Measurements from ENCODE around the gene URB1.

The URB1 gene

GRCh38 chr21:32308696-32309095, 84.1 kb downstream of the URB1 start:
- no peak overlapping the region for H3K9ac ChIP-seq (ENCODE audit: low read depth, low read length, poor library complexity)
- DNase-seq (ENCODE audit: low spot score) = no peak
- H3K4me2 ChIP-seq (ENCODE audit: insufficient read depth, low read length, poor library complexity, severe bottlenecking) = no peak overlapping the region
- WGBS, 2 donors (ENCODE audit: extremely low coverage in 2 of 2, insufficient read length in 2 of 2, insufficient replicate concordance in 1 of 2) = no CpG with 5 or more reads among the region's 10 CpGs
- H3K23ac ChIP-seq (ENCODE audit: low read depth, low read length, poor library complexity) = no peak overlapping the region
- no peak overlapping the region for H3K4ac ChIP-seq (ENCODE audit: low read length)
- H4K91ac ChIP-seq (ENCODE audit: low read depth, low read length, poor library complexity) = no peak overlapping the region
- H3K18ac ChIP-seq (ENCODE audit: low read length) = no peak overlapping the region
- H2AFZ ChIP-seq (ENCODE audit: low read length) = no peak overlapping the region
- peaks cover 5 to 42% of the 10 kb centered on the region in 2 donors for H3K36me3 ChIP-seq (replicated peaks in 1 of 2; ENCODE audit: control insufficient read depth in 2 of 2, insufficient read depth in 2 of 2, low read length in 2 of 2)
- no peak overlapping the region for H2BK120ac ChIP-seq (ENCODE audit: low read depth, low read length)
- H3K4me1 ChIP-seq (ENCODE audit: control insufficient read depth in 2 of 2, insufficient read depth in 1 of 2, low read depth in 1 of 2, low read length in 2 of 2) = peaks cover 0 to 3% of the 10 kb centered on the region in 2 donors
- no peak overlapping the region for H4K8ac ChIP-seq (ENCODE audit: low read depth, low read length)
- H3K27me3 ChIP-seq (ENCODE audit: control insufficient read depth in 3 of 3, insufficient read depth in 3 of 3, low read depth in 1 of 3, low read length in 3 of 3) = no peaks in the 10 kb centered on the region
- no peaks in the 10 kb centered on the region for H3K9me3 ChIP-seq (replicated peaks in 1 of 2; ENCODE audit: control insufficient read depth in 2 of 2, insufficient read depth in 1 of 2, low read depth in 1 of 2, low read length in 2 of 2)
- H2AK5ac ChIP-seq (ENCODE audit: low read depth, low read length) = no peak overlapping the region
- peaks cover 3% of the 10 kb centered on the region for H3K79me1 ChIP-seq (ENCODE audit: low read depth, low read length)
- H3K4me3 ChIP-seq (ENCODE audit: low read length in 2 of 2) = no peak overlapping the region
- no peak overlapping the region for H2BK12ac ChIP-seq (ENCODE audit: low read length)
- no peak overlapping the region for H3K14ac ChIP-seq (ENCODE audit: low read length)
- no peak overlapping the region for H2BK5ac ChIP-seq (ENCODE audit: low read length)
- H2BK15ac ChIP-seq (ENCODE audit: low read length) = no peak overlapping the region
- H3K27ac ChIP-seq (replicated peaks; ENCODE audit: low read length) = no peak overlapping the region

DNA sequence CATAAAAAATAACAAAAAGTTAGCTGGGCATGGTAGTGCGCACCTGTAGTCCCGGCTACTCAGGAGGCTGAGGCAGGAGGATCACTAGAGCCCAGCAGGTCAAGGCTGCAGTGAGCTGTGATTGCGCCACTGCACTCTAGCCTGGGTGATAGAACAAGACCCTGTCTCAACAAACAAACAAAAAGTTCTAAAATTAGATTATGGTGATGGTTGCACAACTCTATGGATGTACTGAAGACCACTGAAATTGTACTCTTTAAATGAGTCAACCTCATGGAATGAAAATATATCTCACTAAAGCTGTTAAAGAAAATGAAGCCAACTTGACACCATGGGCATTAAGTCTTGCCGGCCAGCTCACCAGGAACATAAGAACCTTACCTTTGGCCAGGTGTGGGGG, 85.1 kb downstream of the URB1 start:
- H2BK15ac ChIP-seq (ENCODE audit: low read length) = no peak overlapping the region
- no peak overlapping the region for H2AK5ac ChIP-seq (ENCODE audit: low read depth, low read length)
- H3K4me2 ChIP-seq (ENCODE audit: insufficient read depth, low read length, poor library complexity, severe bottlenecking) = no peak overlapping the region
- no peaks in the 10 kb centered on the region for H3K27me3 ChIP-seq (ENCODE audit: control insufficient read depth in 3 of 3, insufficient read depth in 3 of 3, low read depth in 1 of 3, low read length in 3 of 3)
- no peak overlapping the region for H2BK12ac ChIP-seq (ENCODE audit: low read length)
- no peak for DNase-seq (ENCODE audit: low spot score)
- H3K4me1 ChIP-seq (ENCODE audit: control insufficient read depth in 2 of 2, insufficient read depth in 1 of 2, low read depth in 1 of 2, low read length in 2 of 2) = peaks cover 0 to 3% of the 10 kb centered on the region in 2 donors
- no peak overlapping the region for H3K27ac ChIP-seq (replicated peaks; ENCODE audit: low read length)
- no peak overlapping the region for H3K4ac ChIP-seq (ENCODE audit: low read length)
- H2BK5ac ChIP-seq (ENCODE audit: low read length) = no peak overlapping the region
- H3K36me3 ChIP-seq (replicated peaks in 1 of 2; ENCODE audit: control insufficient read depth in 2 of 2, insufficient read depth in 2 of 2, low read length in 2 of 2) = peaks cover 5 to 32% of the 10 kb centered on the region in 2 donors
- H3K4me3 ChIP-seq (ENCODE audit: low read length in 2 of 2) = no peak overlapping the region
- no peak overlapping the region for H3K18ac ChIP-seq (ENCODE audit: low read length)
- no peak overlapping the region for H3K23ac ChIP-seq (ENCODE audit: low read depth, low read length, poor library complexity)
- H2BK120ac ChIP-seq (ENCODE audit: low read depth, low read length) = no peak overlapping the region
- no peak overlapping the region for H4K91ac ChIP-seq (ENCODE audit: low read depth, low read length, poor library complexity)
- H3K79me1 ChIP-seq (ENCODE audit: low read depth, low read length) = peaks cover 3% of the 10 kb centered on the region
- no peak overlapping the region for H3K14ac ChIP-seq (ENCODE audit: low read length)
- H3K9ac ChIP-seq (ENCODE audit: low read depth, low read length, poor library complexity) = no peak overlapping the region
- H2AFZ ChIP-seq (ENCODE audit: low read length) = no peak overlapping the region
- no peaks in the 10 kb centered on the region for H3K9me3 ChIP-seq (replicated peaks in 1 of 2; ENCODE audit: control insufficient read depth in 2 of 2, insufficient read depth in 1 of 2, low read depth in 1 of 2, low read length in 2 of 2)
- no CpG with 5 or more reads among the region's 4 CpGs for WGBS, 2 donors (ENCODE audit: extremely low coverage in 2 of 2, insufficient read length in 2 of 2, insufficient replicate concordance in 1 of 2)
- no peak overlapping the region for H4K8ac ChIP-seq (ENCODE audit: low read depth, low read length)

DNA sequence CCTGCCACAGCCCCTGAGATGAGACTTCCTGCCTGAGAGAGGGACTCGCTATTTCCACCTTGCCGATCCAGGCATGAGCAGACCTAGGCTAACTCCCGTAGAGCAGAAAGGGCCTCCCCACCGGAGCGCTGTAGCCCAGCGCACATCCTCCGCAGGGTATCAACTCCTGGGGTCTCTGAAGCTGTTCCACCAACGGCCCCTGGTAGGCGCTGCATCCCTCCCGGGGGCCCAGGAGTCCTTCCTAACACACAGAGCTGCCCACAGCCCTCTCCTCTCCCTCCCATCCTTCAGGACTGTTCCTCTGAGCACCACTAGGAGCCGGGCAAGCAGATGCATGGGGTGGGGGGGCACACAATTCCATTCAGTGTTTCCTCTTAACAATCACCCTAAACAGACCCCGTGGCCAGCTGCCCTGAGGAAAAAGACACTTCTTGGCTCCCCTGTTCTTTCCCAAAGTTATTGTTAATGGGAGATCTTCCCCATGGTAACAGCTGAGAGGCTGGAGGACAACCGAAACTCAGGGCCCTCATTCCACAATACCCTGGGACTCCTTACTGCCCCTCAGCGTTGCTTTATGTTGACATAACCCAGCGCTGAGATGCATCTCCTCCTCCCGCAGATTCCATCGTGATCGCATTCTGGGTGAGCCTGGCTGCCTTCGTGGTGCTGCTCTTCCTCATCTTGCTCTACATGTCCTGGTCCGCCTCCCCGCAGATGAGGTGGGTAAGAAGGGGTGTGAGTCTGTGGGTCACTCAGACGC, 86.6 kb downstream of the URB1 start:
- Histone ChIP-seq H3K18ac (ENCODE audit: low read length) (no peak overlapping the region), H2AK5ac (ENCODE audit: low read depth, low read length) (no peak overlapping the region), H2AFZ (ENCODE audit: low read length) (no peak overlapping the region), H2BK12ac (ENCODE audit: low read length) (no peak overlapping the region), H2BK15ac (ENCODE audit: low read length) (no peak overlapping the region), H2BK120ac (ENCODE audit: low read depth, low read length) (no peak overlapping the region), H3K14ac (ENCODE audit: low read length) (no peak overlapping the region), H3K4ac (ENCODE audit: low read length) (no peak overlapping the region), H3K4me3 (ENCODE audit: low read length in 2 of 2) (no peak overlapping the region), H3K27ac (replicated peaks; ENCODE audit: low read length) (no peak overlapping the region), H2BK5ac (ENCODE audit: low read length) (no peak overlapping the region), H3K79me1 (ENCODE audit: low read depth, low read length) (no peaks in the 10 kb centered on the region), H3K4me1 (ENCODE audit: control insufficient read depth in 2 of 2, insufficient read depth in 1 of 2, low read depth in 1 of 2, low read length in 2 of 2) (peaks cover 0 to 3% of the 10 kb centered on the region in 2 donors), H3K9me3 (replicated peaks in 1 of 2; ENCODE audit: control insufficient read depth in 2 of 2, insufficient read depth in 1 of 2, low read depth in 1 of 2, low read length in 2 of 2) (no peaks in the 10 kb centered on the region), H4K8ac (ENCODE audit: low read depth, low read length) (no peak overlapping the region), H3K23ac (ENCODE audit: low read depth, low read length, poor library complexity) (no peak overlapping the region), H3K36me3 (replicated peaks in 1 of 2; ENCODE audit: control insufficient read depth in 2 of 2, insufficient read depth in 2 of 2, low read length in 2 of 2) (peaks cover 0 to 22% of the 10 kb centered on the region in 2 donors), H4K91ac (ENCODE audit: low read depth, low read length, poor library complexity) (no peak overlapping the region), H3K4me2 (ENCODE audit: insufficient read depth, low read length, poor library complexity, severe bottlenecking) (peak overlapping the region; percentile 21), H3K9ac (ENCODE audit: low read depth, low read length, poor library complexity) (no peak overlapping the region), H3K27me3 (ENCODE audit: control insufficient read depth in 3 of 3, insufficient read depth in 3 of 3, low read depth in 1 of 3, low read length in 3 of 3) (no peaks in the 10 kb centered on the region)
- DNase-seq (ENCODE audit: low spot score) = peak; percentile 55
- no CpG with 5 or more reads among the region's 22 CpGs for WGBS, 2 donors (ENCODE audit: extremely low coverage in 2 of 2, insufficient read length in 2 of 2, insufficient replicate concordance in 1 of 2)

DNA sequence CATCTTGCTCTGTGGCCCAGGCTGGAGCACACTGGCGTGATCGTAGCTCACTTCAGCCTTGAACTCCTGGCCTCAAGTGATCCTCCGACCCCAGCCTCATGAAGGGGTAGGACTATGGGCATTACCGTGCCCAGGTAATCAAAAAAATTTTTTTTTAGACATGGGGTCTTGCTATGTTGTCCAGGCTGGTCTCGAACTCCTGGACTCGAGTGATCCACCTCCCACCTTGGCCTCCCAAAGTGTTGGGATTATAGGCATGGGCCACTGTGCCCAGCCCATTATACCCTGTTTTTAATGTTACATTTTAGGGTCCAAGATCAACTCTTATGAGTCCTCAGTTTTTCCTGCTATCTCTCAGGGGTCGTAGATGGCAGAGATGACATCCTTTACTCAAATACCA, 87.8 kb downstream of the URB1 start:
- no peak overlapping the region for H3K23ac ChIP-seq (ENCODE audit: low read depth, low read length, poor library complexity)
- H2AFZ ChIP-seq (ENCODE audit: low read length) = no peak overlapping the region
- peaks cover 2% of the 10 kb centered on the region for H3K79me1 ChIP-seq (ENCODE audit: low read depth, low read length)
- H3K14ac ChIP-seq (ENCODE audit: low read length) = no peak overlapping the region
- H3K36me3 ChIP-seq (replicated peaks in 1 of 2; ENCODE audit: control insufficient read depth in 2 of 2, insufficient read depth in 2 of 2, low read length in 2 of 2) = peaks cover 7 to 30% of the 10 kb centered on the region in 2 donors
- H4K8ac ChIP-seq (ENCODE audit: low read depth, low read length) = no peak overlapping the region
- no peak for DNase-seq (ENCODE audit: low spot score)
- H3K9ac ChIP-seq (ENCODE audit: low read depth, low read length, poor library complexity) = no peak overlapping the region
- no peak overlapping the region for H2AK5ac ChIP-seq (ENCODE audit: low read depth, low read length)
- peaks cover 0 to 3% of the 10 kb centered on the region in 2 donors for H3K4me1 ChIP-seq (ENCODE audit: control insufficient read depth in 2 of 2, insufficient read depth in 1 of 2, low read depth in 1 of 2, low read length in 2 of 2)
- H4K91ac ChIP-seq (ENCODE audit: low read depth, low read length, poor library complexity) = no peak overlapping the region
- no peak overlapping the region for H2BK120ac ChIP-seq (ENCODE audit: low read depth, low read length)
- H2BK12ac ChIP-seq (ENCODE audit: low read length) = no peak overlapping the region
- no CpG with 5 or more reads among the region's 7 CpGs for WGBS, 2 donors (ENCODE audit: extremely low coverage in 2 of 2, insufficient read length in 2 of 2, insufficient replicate concordance in 1 of 2)
- H3K4ac ChIP-seq (ENCODE audit: low read length) = no peak overlapping the region
- H3K9me3 ChIP-seq (replicated peaks in 1 of 2; ENCODE audit: control insufficient read depth in 2 of 2, insufficient read depth in 1 of 2, low read depth in 1 of 2, low read length in 2 of 2) = peaks cover 0 to 4% of the 10 kb centered on the region in 2 donors
- H3K27ac ChIP-seq (replicated peaks; ENCODE audit: low read length) = no peak overlapping the region
- no peak overlapping the region for H2BK5ac ChIP-seq (ENCODE audit: low read length)
- H3K27me3 ChIP-seq (ENCODE audit: control insufficient read depth in 3 of 3, insufficient read depth in 3 of 3, low read depth in 1 of 3, low read length in 3 of 3) = no peaks in the 10 kb centered on the region
- H2BK15ac ChIP-seq (ENCODE audit: low read length) = no peak overlapping the region
- no peak overlapping the region for H3K18ac ChIP-seq (ENCODE audit: low read length)
- H3K4me2 ChIP-seq (ENCODE audit: insufficient read depth, low read length, poor library complexity, severe bottlenecking) = no peak overlapping the region
- H3K4me3 ChIP-seq (ENCODE audit: low read length in 2 of 2) = no peak overlapping the region

All from neuronal stem cell (in vitro differentiated cells).